H9 (cell line): Measurements from ENCODE around the gene ACP3. TPM values are rescaled to one million over a fixed set of nuclear protein-coding genes. Genes with fewer than 3 reads are reported as not detected.

Experiments
- DNase-seq: peaks from one replicate; pipeline ENCODE4 v3.0.0-alpha.2; 2017
- H2AFZ ChIP-seq: one replicate; pipeline ENCODE4 v1.6.1; 2013; ENCODE audit warnings: mild to moderate bottlenecking, low read length, control low read depth, moderate library complexity
- H2AK5ac ChIP-seq: 2 replicates; pipeline ENCODE4 v1.6.1; 2013; ENCODE audit warnings: low read length, control low read depth, mixed read lengths; ENCODE audit not compliant: insufficient read length
- H2BK120ac ChIP-seq: one replicate; pipeline ENCODE4 v1.6.1; 2013; ENCODE audit warnings: low read depth, mild to moderate bottlenecking, low read length, control low read depth, inconsistent platforms; ENCODE audit not compliant: poor library complexity, severe bottlenecking
- H2BK12ac ChIP-seq: 2 replicates; pipeline ENCODE4 v1.6.1; 2013; ENCODE audit warnings: low read length, control low read depth, mixed read lengths, low read depth; ENCODE audit not compliant: insufficient read length
- H2BK15ac ChIP-seq: 2 replicates; pipeline ENCODE4 v1.6.1; 2013; ENCODE audit warnings: low read depth, low read length, control low read depth
- H2BK20ac ChIP-seq: one replicate; pipeline ENCODE4 v1.6.1; 2013; ENCODE audit warnings: low read depth, mild to moderate bottlenecking, low read length, control low read depth, inconsistent platforms; ENCODE audit not compliant: poor library complexity, severe bottlenecking
- H2BK5ac ChIP-seq: 2 replicates; pipeline ENCODE4 v1.6.1; 2013; ENCODE audit warnings: low read length, control low read depth, mixed read lengths; ENCODE audit not compliant: insufficient read length
- H3K14ac ChIP-seq: 2 replicates; pipeline ENCODE4 v1.6.1; 2013; ENCODE audit warnings: low read length, control low read depth; ENCODE audit not compliant: insufficient read depth
- H3K18ac ChIP-seq: 2 replicates; pipeline ENCODE4 v1.6.1; 2013; ENCODE audit warnings: low read depth, mild to moderate bottlenecking, mixed read lengths, low read length, control low read depth; ENCODE audit not compliant: insufficient read length
- H3K23ac ChIP-seq: 2 replicates; pipeline ENCODE4 v1.6.1; 2013; ENCODE audit warnings: low read length, control low read depth, mixed read lengths, low read depth; ENCODE audit not compliant: insufficient read length
- H3K23me2 ChIP-seq: 2 replicates; pipeline ENCODE4 v1.6.1; 2013; ENCODE audit warnings: low read depth, mild to moderate bottlenecking, mixed read lengths, low read length, control low read depth; ENCODE audit not compliant: insufficient read length, poor library complexity, severe bottlenecking
- H3K27ac ChIP-seq: 2 replicates; pipeline ENCODE4 v1.5.1; 2013; ENCODE audit warnings: low read length, control low read depth, mixed read lengths, low read depth; ENCODE audit not compliant: insufficient read length
- H3K27me3 ChIP-seq: 2 replicates; pipeline ENCODE4 v1.6.1; 2013; ENCODE audit warnings: low read length, control low read depth, inconsistent platforms; ENCODE audit not compliant: insufficient read depth
- H3K4ac ChIP-seq: 2 replicates; pipeline ENCODE4 v1.6.1; 2013; ENCODE audit warnings: low read depth, mild to moderate bottlenecking, control low read depth, inconsistent platforms, low read length, moderate library complexity
- H3K4me1 ChIP-seq: 2 replicates; pipeline ENCODE4 v1.6.1; 2013; ENCODE audit warnings: low read length, control low read depth, inconsistent platforms; ENCODE audit not compliant: insufficient read depth
- H3K4me2 ChIP-seq: 2 replicates; pipeline ENCODE4 v1.6.1; 2013; ENCODE audit warnings: low read length, control low read depth, mixed read lengths; ENCODE audit not compliant: insufficient read length, insufficient read depth
- H3K56ac ChIP-seq: 2 replicates; pipeline ENCODE4 v1.6.1; 2013; ENCODE audit warnings: low read depth, mild to moderate bottlenecking, mixed read lengths, low read length, control low read depth; ENCODE audit not compliant: insufficient read length
- H3K79me1 ChIP-seq: 2 replicates; pipeline ENCODE4 v1.6.1; 2013; ENCODE audit warnings: low read depth, mild to moderate bottlenecking, moderate library complexity, low read length, control low read depth, inconsistent platforms; ENCODE audit not compliant: insufficient read depth, poor library complexity, severe bottlenecking
- H3K79me2 ChIP-seq: 2 replicates; pipeline ENCODE4 v1.6.1; 2013; ENCODE audit warnings: low read length, control low read depth, inconsistent platforms; ENCODE audit not compliant: insufficient read depth
- H3K9ac ChIP-seq: 2 replicates; pipeline ENCODE4 v1.6.1; 2013; ENCODE audit warnings: low read length, control low read depth, mixed read lengths; ENCODE audit not compliant: insufficient read length; ENCODE audit errors: extremely low read depth
- H3K9me3 ChIP-seq: one replicate; pipeline ENCODE4 v1.6.1; 2013; ENCODE audit warnings: low read depth, low read length, inconsistent platforms; ENCODE audit not compliant: control insufficient read depth
- H3T11ph ChIP-seq: one replicate; pipeline ENCODE4 v1.6.1; 2013; ENCODE audit warnings: mild to moderate bottlenecking, low read length, control low read depth, inconsistent platforms
- H4K20me1 ChIP-seq: one replicate; pipeline ENCODE4 v1.6.1; 2013; ENCODE audit not compliant: control insufficient read depth, insufficient read length, insufficient read depth
- H4K5ac ChIP-seq: 2 replicates; pipeline ENCODE4 v1.6.1; 2013; ENCODE audit warnings: low read depth, mild to moderate bottlenecking, mixed read lengths, low read length, control low read depth; ENCODE audit not compliant: insufficient read length
- H4K8ac ChIP-seq: replicated peaks from 2 replicates; pipeline ENCODE4 v1.6.1; 2013; ENCODE audit warnings: low read length, control low read depth, mixed read lengths, low read depth; ENCODE audit not compliant: insufficient read length
- H4K91ac ChIP-seq: 2 replicates; pipeline ENCODE4 v1.6.1; 2013; ENCODE audit warnings: low read depth, mild to moderate bottlenecking, moderate library complexity, mixed read lengths, low read length, control low read depth; ENCODE audit not compliant: insufficient read length
- H3K27ac Mint-ChIP-seq, 3 experiments: 2 replicates in 2 of 3; 3 replicates in 1 of 3; pipeline ENCODE4 v1.8.0; 2020 to 2021; ENCODE audit warnings: mixed read lengths in 3 of 3, mild to moderate bottlenecking in 1 of 3, moderate library complexity in 1 of 3
- H3K27me3 Mint-ChIP-seq: 2 replicates; pipeline ENCODE4 v1.8.0; 2021; ENCODE audit warnings: low read depth, mild to moderate bottlenecking, moderate library complexity, mixed read lengths
- H3K36me3 Mint-ChIP-seq, 3 experiments: 2 replicates in 2 of 3; 3 replicates in 1 of 3; pipeline ENCODE4 v1.8.0; 2020 to 2021; ENCODE audit warnings: low read depth in 3 of 3, mixed read lengths in 3 of 3; ENCODE audit not compliant: insufficient read depth in 1 of 3
- H3K4me1 Mint-ChIP-seq, 2 experiments: 2 replicates each; pipeline ENCODE4 v1.8.0; 2020; ENCODE audit warnings: mixed read lengths in 2 of 2
- H3K4me3 Mint-ChIP-seq, 2 experiments: 2 replicates in 1 of 2; 3 replicates in 1 of 2; pipeline ENCODE4 v1.8.0; 2020 to 2021; ENCODE audit warnings: mild to moderate bottlenecking in 2 of 2, mixed read lengths in 2 of 2, moderate library complexity in 1 of 2
- H3K9me3 Mint-ChIP-seq, 2 experiments: 2 replicates in 1 of 2; 3 replicates in 1 of 2; pipeline ENCODE4 v1.8.0; 2020; ENCODE audit warnings: mild to moderate bottlenecking in 2 of 2, mixed read lengths in 2 of 2, moderate library complexity in 1 of 2
- whole genome bisulfite sequencing: extraction: QIAGEN DNeasy Blood & Tissue Kit; methylation state at CpG from one replicate; pipeline ENCODE4 v1.1.7; 2013; ENCODE audit warnings: missing lambda C conversion rate, low lambda C conversion rate, mixed read lengths; ENCODE audit not compliant: insufficient read length; ENCODE audit errors: extremely low coverage; 5-methylcytosine and 5-hydroxymethylcytosine counted together
- total RNA-seq: library from RNA; stranded (reverse); gene quantifications from 2 replicates; pipeline ENCODE4 v1.2.1, GENCODE V29; 2021
- TF ChIP-seq, protein P1 (sequence below): fragments of 200-600 bp; sonication (generic); conservative IDR thresholded peaks from 3 replicates; pipeline ENCODE4 v1.8.0; 2021; ENCODE audit warnings: antibody characterized with exemption, mild to moderate bottlenecking

Gene ACP3
- total RNA-seq, 1 experiment from 2014 or later: 0.17 TPM

DNA sequence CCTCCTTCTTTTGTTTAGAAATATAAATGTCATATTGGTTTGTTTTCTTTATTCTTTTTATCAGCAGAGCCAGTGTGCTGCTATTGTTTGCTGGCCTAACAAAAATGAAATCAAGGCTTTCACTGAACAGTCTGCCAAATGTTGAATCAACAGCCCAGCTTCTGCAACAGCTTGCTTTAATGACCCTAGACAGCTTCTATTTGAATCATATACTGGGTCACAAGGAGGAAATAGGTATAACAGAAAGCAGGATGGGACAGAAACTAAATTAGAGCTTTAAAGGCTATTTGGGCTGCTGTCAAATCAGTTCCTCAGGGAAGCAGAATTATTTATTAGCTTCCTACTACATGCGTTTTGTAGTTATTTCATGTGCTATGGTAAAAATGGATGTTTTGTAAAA lies 88.0 kb downstream of the ACP3 start:
- Histone ChIP-seq H2BK15ac (no peak overlapping the region), H3K14ac (no peak overlapping the region), H3K9ac (no peak overlapping the region), H3K23ac (no peak overlapping the region), H2AFZ (no peak overlapping the region), H3K9me3 (no peaks in the 10 kb centered on the region), H4K91ac (no peak overlapping the region), H3K4me2 (no peak overlapping the region), H2AK5ac (no peak overlapping the region), H4K5ac (no peak overlapping the region), H2BK20ac (no peak overlapping the region), H3K23me2 (no peaks in the 10 kb centered on the region), H3K4ac (no peak overlapping the region), H3K56ac (no peak overlapping the region), H2BK5ac (no peak overlapping the region), H3K18ac (no peak overlapping the region), H4K8ac (no peak overlapping the region), H3K79me1 (no peaks in the 10 kb centered on the region), H4K20me1 (no peaks in the 10 kb centered on the region), H2BK120ac (no peak overlapping the region), H2BK12ac (no peak overlapping the region), H3K27ac (no peak overlapping the region), H3K27me3 (no peaks in the 10 kb centered on the region), H3T11ph (no peak overlapping the region), H3K4me1 (no peaks in the 10 kb centered on the region), H3K79me2 (no peaks in the 10 kb centered on the region)
- TF ChIP-seq, protein P1, sequence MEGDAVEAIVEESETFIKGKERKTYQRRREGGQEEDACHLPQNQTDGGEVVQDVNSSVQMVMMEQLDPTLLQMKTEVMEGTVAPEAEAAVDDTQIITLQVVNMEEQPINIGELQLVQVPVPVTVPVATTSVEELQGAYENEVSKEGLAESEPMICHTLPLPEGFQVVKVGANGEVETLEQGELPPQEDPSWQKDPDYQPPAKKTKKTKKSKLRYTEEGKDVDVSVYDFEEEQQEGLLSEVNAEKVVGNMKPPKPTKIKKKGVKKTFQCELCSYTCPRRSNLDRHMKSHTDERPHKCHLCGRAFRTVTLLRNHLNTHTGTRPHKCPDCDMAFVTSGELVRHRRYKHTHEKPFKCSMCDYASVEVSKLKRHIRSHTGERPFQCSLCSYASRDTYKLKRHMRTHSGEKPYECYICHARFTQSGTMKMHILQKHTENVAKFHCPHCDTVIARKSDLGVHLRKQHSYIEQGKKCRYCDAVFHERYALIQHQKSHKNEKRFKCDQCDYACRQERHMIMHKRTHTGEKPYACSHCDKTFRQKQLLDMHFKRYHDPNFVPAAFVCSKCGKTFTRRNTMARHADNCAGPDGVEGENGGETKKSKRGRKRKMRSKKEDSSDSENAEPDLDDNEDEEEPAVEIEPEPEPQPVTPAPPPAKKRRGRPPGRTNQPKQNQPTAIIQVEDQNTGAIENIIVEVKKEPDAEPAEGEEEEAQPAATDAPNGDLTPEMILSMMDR: no peak
- H3K4me3 Mint-ChIP-seq: no peak overlapping the region
- H3K27ac Mint-ChIP-seq: no peak overlapping the region
- WGBS: no CpG with 5 or more reads among the region's 1 CpG
- H3K36me3 Mint-ChIP-seq: no peaks in the 10 kb centered on the region
- H3K9me3 Mint-ChIP-seq: no peaks in the 10 kb centered on the region
- no peaks in the 10 kb centered on the region for H3K4me1 Mint-ChIP-seq
- no peak for DNase-seq
- no peaks in the 10 kb centered on the region for H3K27me3 Mint-ChIP-seq
